Fibroblast of lung (primary cell): ENCODE measurements around the gene TH.

Experiments used
- EZH2 ChIP-seq: IDR thresholded peaks from 2 replicates; pipeline ENCODE4 v1.5.1; 2012; ENCODE audit warnings: low read length, control low read depth, mild to moderate bottlenecking; ENCODE audit errors: missing control alignments
- TF ChIP-seq, protein P1 (sequence below), 2 donors: IDR thresholded peaks in 1 of 2; conservative IDR thresholded peaks in 1 of 2; 1 replicate in 1 of 2; 2 replicates in 1 of 2; pipeline ENCODE4 v1.5.1; 2011 to 2012; ENCODE audit warnings: low read length in 2 of 2, control low read depth in 1 of 2, inconsistent platforms in 1 of 2, low read depth in 1 of 2, mild to moderate bottlenecking in 1 of 2

DNA sequence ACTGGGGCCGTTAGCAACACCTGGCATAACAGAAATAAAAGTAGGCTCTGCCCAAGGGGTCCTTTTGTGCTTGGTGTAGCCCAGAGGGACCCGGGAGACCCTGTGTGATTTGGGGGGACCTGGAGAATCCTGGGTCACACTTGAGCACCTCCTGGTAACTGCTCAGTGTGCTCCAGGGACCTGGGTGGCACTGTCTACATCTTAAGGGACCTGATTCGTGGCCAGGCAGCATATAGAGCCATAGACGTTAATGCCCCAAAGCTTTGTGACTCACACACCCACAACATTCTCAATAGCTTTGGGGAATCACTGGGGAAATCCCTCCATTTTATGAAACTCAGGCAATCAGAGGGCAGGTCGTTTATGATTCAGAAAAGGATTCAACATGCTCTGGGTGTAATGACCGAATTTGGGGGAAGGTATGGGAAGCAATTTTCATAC lies 28.8 kb downstream of the TH start:
- TF ChIP-seq, protein P1, sequence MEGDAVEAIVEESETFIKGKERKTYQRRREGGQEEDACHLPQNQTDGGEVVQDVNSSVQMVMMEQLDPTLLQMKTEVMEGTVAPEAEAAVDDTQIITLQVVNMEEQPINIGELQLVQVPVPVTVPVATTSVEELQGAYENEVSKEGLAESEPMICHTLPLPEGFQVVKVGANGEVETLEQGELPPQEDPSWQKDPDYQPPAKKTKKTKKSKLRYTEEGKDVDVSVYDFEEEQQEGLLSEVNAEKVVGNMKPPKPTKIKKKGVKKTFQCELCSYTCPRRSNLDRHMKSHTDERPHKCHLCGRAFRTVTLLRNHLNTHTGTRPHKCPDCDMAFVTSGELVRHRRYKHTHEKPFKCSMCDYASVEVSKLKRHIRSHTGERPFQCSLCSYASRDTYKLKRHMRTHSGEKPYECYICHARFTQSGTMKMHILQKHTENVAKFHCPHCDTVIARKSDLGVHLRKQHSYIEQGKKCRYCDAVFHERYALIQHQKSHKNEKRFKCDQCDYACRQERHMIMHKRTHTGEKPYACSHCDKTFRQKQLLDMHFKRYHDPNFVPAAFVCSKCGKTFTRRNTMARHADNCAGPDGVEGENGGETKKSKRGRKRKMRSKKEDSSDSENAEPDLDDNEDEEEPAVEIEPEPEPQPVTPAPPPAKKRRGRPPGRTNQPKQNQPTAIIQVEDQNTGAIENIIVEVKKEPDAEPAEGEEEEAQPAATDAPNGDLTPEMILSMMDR (conservative IDR thresholded peaks at IDR 0.05 in 1 of 2, IDR thresholded peaks at IDR 0.05 in 1 of 2; ENCODE audit: low read depth in 1 of 2, low read length in 2 of 2): no peak
- TF ChIP-seq EZH2: peak; percentile 71
